SK-N-SH (cell line): ENCODE results near the gene SEMA3F.

ENCODE experiments used
- CTCF ChIP-seq: fragments of 200-600 bp; sonication (generic); IDR thresholded peaks from 2 replicates; pipeline ENCODE4 v1.6.1; 2017; ENCODE audit warnings: antibody characterized with exemption, mild to moderate bottlenecking, moderate library complexity
- GABPA ChIP-seq: IDR thresholded peaks from 2 replicates; pipeline ENCODE4 v1.4.0; 2012; ENCODE audit warnings: low read depth, mild to moderate bottlenecking
- IRF3 ChIP-seq: fragments of 150-350 bp; IDR thresholded peaks from 2 replicates; pipeline ENCODE4 v1.6.1; 2016; ENCODE audit warnings: mild to moderate bottlenecking, low read depth, low read length
- JUND ChIP-seq: IDR thresholded peaks from 2 replicates; pipeline ENCODE4 v1.4.0; 2012
- MAX ChIP-seq: IDR thresholded peaks from 2 replicates; pipeline ENCODE4 v1.4.0; 2012; ENCODE audit warnings: low read depth
- REST ChIP-seq: IDR thresholded peaks from 2 replicates; pipeline ENCODE4 v1.6.1; 2012; ENCODE audit warnings: mild to moderate bottlenecking, low read depth, low read length, moderate library complexity
- RFX5 ChIP-seq: IDR thresholded peaks from 2 replicates; pipeline ENCODE4 v1.6.1; 2012; ENCODE audit warnings: mild to moderate bottlenecking, improper control_type of control experiment, low read length
- SMC3 ChIP-seq: IDR thresholded peaks from 2 replicates; pipeline ENCODE4 v1.6.1; 2012; ENCODE audit warnings: low read depth, low read length, improper control_type of control experiment
- USF2 ChIP-seq: fragments of 150-350 bp; IDR thresholded peaks from 2 replicates; pipeline ENCODE4 v1.6.1; 2017; ENCODE audit warnings: antibody characterized with exemption, low read length, low read depth, borderline replicate concordance
- ZBTB33 ChIP-seq: IDR thresholded peaks from 2 replicates; pipeline ENCODE4 v1.4.0; 2012; ENCODE audit warnings: low read depth, borderline replicate concordance

- TF ChIP-seq USF2 (no peak), JUND (no peak), CTCF (no peak), REST (no peak), GABPA (no peak), SMC3 (no peak), RFX5 (no peak), IRF3 (no peak), ZBTB33 (no peak), MAX (no peak)
These were observed 48.1 kb downstream of the SEMA3F start for GRCh38 chr3:50203113-50203808.
